MCF 10A (cell line): Measurements from ENCODE around the gene HERC4. TPM values are rescaled to one million over a fixed set of nuclear protein-coding genes. Genes with fewer than 3 reads are reported as not detected.

ENCODE experiments used
- BruUV-seq: library from RNA; stranded (reverse); fragments of 400-500 nt; replicated peaks from 2 replicates; lab custom pipeline; 2021; lab: Mats Ljungman, UMichigan
- CTCF ChIA-PET: fragments of 300-600 bp; sonication (Branson Sonifier 250); formaldehyde crosslinking; extraction: SDS; loops from one replicate; lab custom pipeline; 2021; ENCODE audit warnings: antibody characterized with exemption, inconsistent platforms; lab: Yijun Ruan, JAX
- POLR2A ChIA-PET: fragments of 300-600, 350-650 bp; sonication (Branson Sonifier 250); formaldehyde crosslinking; extraction: SDS; loops from one replicate; lab custom pipeline; 2020; ENCODE audit warnings: antibody characterized with exemption, inconsistent platforms; lab: Yijun Ruan, JAX
- DNase-seq: peaks from one replicate; pipeline ENCODE4 v3.0.0-alpha.2; 2018; ENCODE audit not compliant: unreplicated experiment
- H3K27ac Mint-ChIP-seq: one replicate; pipeline ENCODE4 v1.8.0; 2022; ENCODE audit warnings: mild to moderate bottlenecking, low read depth, mixed read lengths; ENCODE audit not compliant: unreplicated experiment
- H3K27me3 Mint-ChIP-seq: one replicate; pipeline ENCODE4 v1.8.0; 2022; ENCODE audit warnings: mixed read lengths; ENCODE audit not compliant: insufficient read depth, unreplicated experiment
- H3K36me3 Mint-ChIP-seq: one replicate; pipeline ENCODE4 v1.8.0; 2022; ENCODE audit warnings: mild to moderate bottlenecking, moderate library complexity, mixed read lengths; ENCODE audit not compliant: insufficient read depth, unreplicated experiment
- H3K4me1 Mint-ChIP-seq: one replicate; pipeline ENCODE4 v1.8.0; 2022; ENCODE audit warnings: mixed read lengths; ENCODE audit not compliant: insufficient read depth, unreplicated experiment
- H3K4me3 Mint-ChIP-seq: one replicate; pipeline ENCODE4 v1.8.0; 2022; ENCODE audit warnings: mild to moderate bottlenecking, moderate library complexity, mixed read lengths; ENCODE audit not compliant: unreplicated experiment
- H3K9me3 Mint-ChIP-seq: one replicate; pipeline ENCODE4 v1.8.0; 2022; ENCODE audit warnings: mixed read lengths; ENCODE audit not compliant: unreplicated experiment
- intact Hi-C: fragments of 100-400 bp; cut with micrococcal nuclease; formaldehyde crosslinking; loops from 2 replicates; pipeline ENCODE4 v1.14.1; 2022
- total RNA-seq: library from RNA; stranded (reverse); gene quantifications from 2 replicates; pipeline ENCODE4 v1.2.3, GENCODE V29; 2022
- TF ChIP-seq, protein P1 (sequence below): fragments of 200-600 bp; IDR thresholded peaks from one replicate; pipeline ENCODE4 v1.8.0; 2022; ENCODE audit warnings: antibody characterized with exemption, mild to moderate bottlenecking; ENCODE audit not compliant: unreplicated experiment

HERC4 gene
- total RNA-seq, 1 experiment from 2014 or later: 57.5 TPM

DNA sequence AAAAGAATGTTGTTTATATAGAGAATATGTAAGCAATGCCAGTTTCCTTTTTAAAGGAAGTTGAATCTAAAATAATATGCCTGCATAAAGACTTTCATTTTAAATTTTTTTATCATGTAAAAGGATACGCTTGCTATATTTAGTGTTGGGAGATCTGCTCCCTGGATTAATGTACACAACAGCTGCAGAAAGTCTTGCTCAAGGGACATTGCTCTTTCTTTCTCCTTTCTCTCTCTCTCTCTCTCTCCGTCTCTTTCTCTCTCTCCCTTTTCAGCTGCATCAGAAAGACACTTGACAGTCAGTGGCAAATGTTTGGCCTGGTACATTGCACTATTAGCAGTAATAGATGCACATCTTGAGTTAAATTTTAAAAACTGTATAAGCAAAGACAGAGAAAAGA, 34.9 kb upstream of the HERC4 start:
- Mint-ChIP-seq H3K27ac (no peak overlapping the region), H3K36me3 (no peaks in the 10 kb centered on the region), H3K9me3 (no peaks in the 10 kb centered on the region), H3K4me1 (peaks cover 8% of the 10 kb centered on the region), H3K4me3 (no peak overlapping the region), H3K27me3 (no peaks in the 10 kb centered on the region)
- intact Hi-C loops: no loop called here
- TF ChIP-seq, protein P1, sequence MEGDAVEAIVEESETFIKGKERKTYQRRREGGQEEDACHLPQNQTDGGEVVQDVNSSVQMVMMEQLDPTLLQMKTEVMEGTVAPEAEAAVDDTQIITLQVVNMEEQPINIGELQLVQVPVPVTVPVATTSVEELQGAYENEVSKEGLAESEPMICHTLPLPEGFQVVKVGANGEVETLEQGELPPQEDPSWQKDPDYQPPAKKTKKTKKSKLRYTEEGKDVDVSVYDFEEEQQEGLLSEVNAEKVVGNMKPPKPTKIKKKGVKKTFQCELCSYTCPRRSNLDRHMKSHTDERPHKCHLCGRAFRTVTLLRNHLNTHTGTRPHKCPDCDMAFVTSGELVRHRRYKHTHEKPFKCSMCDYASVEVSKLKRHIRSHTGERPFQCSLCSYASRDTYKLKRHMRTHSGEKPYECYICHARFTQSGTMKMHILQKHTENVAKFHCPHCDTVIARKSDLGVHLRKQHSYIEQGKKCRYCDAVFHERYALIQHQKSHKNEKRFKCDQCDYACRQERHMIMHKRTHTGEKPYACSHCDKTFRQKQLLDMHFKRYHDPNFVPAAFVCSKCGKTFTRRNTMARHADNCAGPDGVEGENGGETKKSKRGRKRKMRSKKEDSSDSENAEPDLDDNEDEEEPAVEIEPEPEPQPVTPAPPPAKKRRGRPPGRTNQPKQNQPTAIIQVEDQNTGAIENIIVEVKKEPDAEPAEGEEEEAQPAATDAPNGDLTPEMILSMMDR: no peak
- POLR2A ChIA-PET: interaction anchor here (1.1 to 2.2 kb wide), 4 partner anchors 11 to 15 kb away, joined by 3 to 9 read pairs (median 6); no protein-coding TSS in a partner anchor
- CTCF ChIA-PET: interaction anchor here (1.1 to 1.6 kb wide), 2 partner anchors 12 to 14 kb away, joined by 3 to 4 read pairs; no protein-coding TSS in a partner anchor
- no TSS peak for BruUV-seq
- no peak for DNase-seq

GRCh38 chr10:68109331-68109730, 34.2 kb upstream of the HERC4 start, which contains the start of gene MYPN:
TSS of gene MYPN (plus strand) at chr10:68109488. CDS start at chr10:68121439, 11,951 bp downstream.
- TF ChIP-seq, protein P1: no peak
- no TSS peak for BruUV-seq
- H3K4me1 Mint-ChIP-seq: peaks cover 8% of the 10 kb centered on the region
- DNase-seq: no peak
- intact Hi-C loops: no loop called here
- no peak within 1 kb of the TSS for H3K4me3 Mint-ChIP-seq
- POLR2A ChIA-PET: interaction anchor here (0.7 to 2.2 kb wide), 5 partner anchors 10 to 26 kb away, joined by 3 to 9 read pairs (median 6); no protein-coding TSS in a partner anchor
- no peaks in the 10 kb centered on the region for H3K9me3 Mint-ChIP-seq
- H3K36me3 Mint-ChIP-seq: no peaks in the 10 kb centered on the region
- H3K27me3 Mint-ChIP-seq: no peaks in the 10 kb centered on the region
- CTCF ChIA-PET: interaction anchor here (1.1 to 1.6 kb wide), 2 partner anchors 12 to 13 kb away, joined by 3 to 4 read pairs; no protein-coding TSS in a partner anchor
- no peak within 1 kb of the TSS for H3K27ac Mint-ChIP-seq

DNA sequence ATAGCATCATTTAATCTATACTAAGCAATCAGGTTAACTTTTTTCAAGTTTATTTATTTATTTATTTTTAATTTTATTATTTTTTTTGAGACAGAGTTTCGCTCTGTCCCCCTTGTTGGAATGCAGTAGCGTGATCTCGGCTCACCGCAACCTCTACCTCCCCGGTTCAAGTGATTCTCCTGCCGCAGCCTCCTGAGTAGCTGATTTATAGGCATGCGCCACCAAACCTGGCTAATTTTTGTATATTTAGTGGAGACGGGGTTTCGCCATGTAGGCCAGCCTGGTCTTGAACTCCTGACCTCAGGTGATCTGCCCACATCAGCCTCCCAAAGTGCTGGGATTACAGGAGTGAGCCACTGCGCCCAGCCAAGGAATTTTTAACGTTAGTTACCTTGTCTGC, 33.6 kb upstream of the HERC4 start:
- intact Hi-C loops: no loop called here
- BruUV-seq: no TSS peak
- Mint-ChIP-seq H3K27me3 (no peaks in the 10 kb centered on the region), H3K4me1 (peaks cover 8% of the 10 kb centered on the region), H3K9me3 (no peaks in the 10 kb centered on the region), H3K4me3 (no peak overlapping the region), H3K36me3 (no peaks in the 10 kb centered on the region), H3K27ac (no peak overlapping the region)
- TF ChIP-seq, protein P1: no peak
- ChIA-PET CTCF (interaction anchor here (1.6 kb wide), 1 partner anchor 11 kb away, joined by 4 read pairs; no protein-coding TSS in a partner anchor), POLR2A (interaction anchor here (1.3 to 2.8 kb wide), 4 partner anchors 11 to 27 kb away, joined by 4 to 14 read pairs (median 7); no protein-coding TSS in a partner anchor)
- DNase-seq: no peak

GRCh38 chr10:68108051-68108450, 33.0 kb upstream of the HERC4 start:
- intact Hi-C loops: no loop called here
- ChIA-PET POLR2A (interaction anchor here (1.3 to 2.8 kb wide), 4 partner anchors 11 to 27 kb away, joined by 4 to 14 read pairs (median 7); no protein-coding TSS in a partner anchor), CTCF (no interaction called here)
- H3K27ac Mint-ChIP-seq: no peak overlapping the region
- H3K27me3 Mint-ChIP-seq: no peaks in the 10 kb centered on the region
- peaks cover 11% of the 10 kb centered on the region for H3K4me1 Mint-ChIP-seq
- BruUV-seq: no TSS peak
- TF ChIP-seq, protein P1: no peak
- DNase-seq: no peak
- no peaks in the 10 kb centered on the region for H3K9me3 Mint-ChIP-seq
- H3K4me3 Mint-ChIP-seq: no peak overlapping the region
- no peaks in the 10 kb centered on the region for H3K36me3 Mint-ChIP-seq
